GM19043 (cell line): ENCODE data around the gene CWF19L2.

ENCODE experiments used
- ATAC-seq: cut with Tn5 transposase; IDR thresholded peaks from one replicate; pipeline ENCODE4 v1.9.1; 2021; ENCODE audit warnings: low read depth; ENCODE audit not compliant: unreplicated experiment

The CWF19L2 gene

DNA sequence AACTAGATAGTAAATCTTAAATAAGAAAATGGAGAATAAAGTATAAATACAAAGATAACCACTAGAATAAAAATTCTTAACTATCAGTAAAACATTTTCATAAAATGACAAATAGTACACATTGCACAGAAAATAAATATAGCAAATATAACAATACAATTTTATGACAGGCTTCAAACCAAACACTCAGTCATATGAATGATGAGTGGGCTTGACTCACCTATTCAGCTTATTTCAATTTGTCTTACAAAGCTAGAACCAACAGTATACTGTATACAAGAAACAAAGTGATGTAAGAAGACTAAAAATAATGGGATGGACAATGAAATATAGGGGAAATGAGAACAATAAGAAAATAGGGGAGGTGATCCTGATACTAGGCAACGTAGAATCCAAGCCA lies 141.2 kb downstream of the CWF19L2 start:
- ATAC-seq = no peak

DNA sequence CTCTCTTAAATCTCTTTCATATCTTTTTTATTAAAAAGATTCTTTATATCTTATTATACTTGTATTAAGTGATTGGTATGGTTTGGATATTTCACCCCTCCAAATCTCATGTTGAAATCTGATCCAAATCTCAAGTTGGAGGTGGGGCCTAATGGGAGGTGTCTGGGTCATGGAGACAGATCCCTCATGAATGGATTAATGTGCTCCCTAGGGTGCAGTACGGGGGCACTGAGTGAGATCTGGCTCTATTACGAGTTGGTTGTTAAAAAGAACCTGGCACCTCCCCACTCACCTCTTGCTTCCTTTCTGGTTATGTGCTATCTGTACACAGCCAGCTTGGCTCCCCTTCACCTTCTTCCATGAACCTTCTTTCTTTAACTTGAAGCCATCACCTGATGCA lies 149.6 kb downstream of the CWF19L2 start:
- no peak for ATAC-seq

DNA sequence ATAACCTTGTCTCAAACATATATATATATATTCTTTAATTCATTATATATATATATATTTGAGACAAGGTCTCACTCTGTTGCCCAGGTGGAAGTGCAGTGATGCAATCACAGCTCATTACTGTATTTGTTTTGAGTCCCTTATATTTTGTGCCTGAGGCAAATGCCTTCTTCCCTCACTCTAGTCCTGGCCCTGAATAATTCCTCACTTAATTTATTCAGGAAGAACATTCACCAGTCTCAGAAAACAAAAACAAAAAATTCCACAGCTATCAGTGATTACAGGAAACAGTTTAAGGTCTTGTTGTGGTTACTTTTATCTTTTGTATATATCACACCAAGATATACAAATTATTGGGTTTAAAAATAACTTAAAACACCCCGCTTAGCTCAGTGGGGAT lies 155.7 kb downstream of the CWF19L2 start:
- no peak for ATAC-seq

DNA sequence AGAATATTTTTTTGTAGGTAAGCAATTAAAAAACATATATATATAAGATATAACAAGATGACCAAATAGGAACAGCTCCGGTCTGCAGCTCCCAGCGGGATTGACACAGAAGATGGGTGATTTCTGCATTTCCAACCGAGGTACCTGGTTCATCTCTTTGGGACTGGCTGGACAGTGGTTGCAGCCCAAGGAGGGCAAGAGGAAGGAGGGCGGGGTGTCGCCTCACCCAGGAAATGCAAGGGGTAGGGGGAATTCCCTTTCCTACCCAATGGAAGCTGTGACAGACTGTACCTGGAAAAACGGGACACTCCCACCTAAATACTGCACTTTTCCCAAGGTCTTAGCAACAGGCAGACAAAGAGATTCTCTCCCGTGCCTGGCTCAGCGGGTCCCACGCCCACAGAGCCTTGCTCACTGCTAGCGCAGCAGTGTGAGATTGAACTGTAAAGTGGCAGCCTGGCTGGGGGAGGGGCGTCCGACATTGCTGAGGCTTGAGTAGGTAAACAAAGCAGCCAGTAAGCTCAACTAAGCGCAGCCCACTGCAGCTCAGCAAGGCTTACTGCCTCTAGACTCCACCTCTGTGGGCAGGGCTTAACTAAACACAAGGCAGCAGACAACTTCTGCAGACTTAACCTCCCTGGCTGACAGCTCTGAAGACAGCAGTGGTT lies 163.8 kb downstream of the CWF19L2 start:
- ATAC-seq = no peak

DNA sequence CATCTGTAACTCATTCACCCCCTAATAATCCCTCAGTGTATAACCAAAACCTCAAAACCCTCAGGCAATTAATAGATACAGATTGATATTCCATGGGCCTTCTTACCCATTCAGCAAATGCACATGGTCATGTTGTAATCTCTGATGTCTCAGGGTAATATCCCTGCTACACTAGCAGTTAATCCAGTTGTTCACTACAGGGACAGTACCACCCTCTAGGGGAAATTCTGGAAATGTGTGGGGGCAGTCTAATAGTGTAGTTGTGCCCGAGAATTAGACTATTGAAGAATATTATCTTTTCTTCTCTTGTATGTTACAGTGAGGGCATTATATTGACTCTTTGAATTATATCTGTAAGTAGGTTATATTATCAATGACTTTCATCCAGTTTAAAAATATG lies 175.4 kb downstream of the CWF19L2 start:
- ATAC-seq = no peak
